ENCODE results near the gene CLUH. TPM values are rescaled to one million over a fixed set of nuclear protein-coding genes. Genes with fewer than 3 reads are reported as not detected.

Gene CLUH
- total RNA-seq, 1 donor from 2014 or later, result 65.7 TPM

GRCh38 chr17:2688351-2689342 lies 22.9 kb downstream of the CLUH start:
- H3K4me3 ChIP-seq (ENCODE audit: low read depth, low read length), result no peak overlapping the region
- TF ChIP-seq, protein P1, sequence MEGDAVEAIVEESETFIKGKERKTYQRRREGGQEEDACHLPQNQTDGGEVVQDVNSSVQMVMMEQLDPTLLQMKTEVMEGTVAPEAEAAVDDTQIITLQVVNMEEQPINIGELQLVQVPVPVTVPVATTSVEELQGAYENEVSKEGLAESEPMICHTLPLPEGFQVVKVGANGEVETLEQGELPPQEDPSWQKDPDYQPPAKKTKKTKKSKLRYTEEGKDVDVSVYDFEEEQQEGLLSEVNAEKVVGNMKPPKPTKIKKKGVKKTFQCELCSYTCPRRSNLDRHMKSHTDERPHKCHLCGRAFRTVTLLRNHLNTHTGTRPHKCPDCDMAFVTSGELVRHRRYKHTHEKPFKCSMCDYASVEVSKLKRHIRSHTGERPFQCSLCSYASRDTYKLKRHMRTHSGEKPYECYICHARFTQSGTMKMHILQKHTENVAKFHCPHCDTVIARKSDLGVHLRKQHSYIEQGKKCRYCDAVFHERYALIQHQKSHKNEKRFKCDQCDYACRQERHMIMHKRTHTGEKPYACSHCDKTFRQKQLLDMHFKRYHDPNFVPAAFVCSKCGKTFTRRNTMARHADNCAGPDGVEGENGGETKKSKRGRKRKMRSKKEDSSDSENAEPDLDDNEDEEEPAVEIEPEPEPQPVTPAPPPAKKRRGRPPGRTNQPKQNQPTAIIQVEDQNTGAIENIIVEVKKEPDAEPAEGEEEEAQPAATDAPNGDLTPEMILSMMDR (conservative IDR thresholded peaks at IDR 0.05; ENCODE audit: low read depth, low read length), result no peak
- DNase-seq (ENCODE audit: low read depth), result no peak

- no peak for DNase-seq (ENCODE audit: low read depth)
- TF ChIP-seq, protein P1 (conservative IDR thresholded peaks at IDR 0.05; ENCODE audit: low read depth, low read length), result no peak
- H3K4me3 ChIP-seq (ENCODE audit: low read depth, low read length), result no peak overlapping the region
These were observed 24.5 kb downstream of the CLUH start for GRCh38 chr17:2687074-2687418.

DNA sequence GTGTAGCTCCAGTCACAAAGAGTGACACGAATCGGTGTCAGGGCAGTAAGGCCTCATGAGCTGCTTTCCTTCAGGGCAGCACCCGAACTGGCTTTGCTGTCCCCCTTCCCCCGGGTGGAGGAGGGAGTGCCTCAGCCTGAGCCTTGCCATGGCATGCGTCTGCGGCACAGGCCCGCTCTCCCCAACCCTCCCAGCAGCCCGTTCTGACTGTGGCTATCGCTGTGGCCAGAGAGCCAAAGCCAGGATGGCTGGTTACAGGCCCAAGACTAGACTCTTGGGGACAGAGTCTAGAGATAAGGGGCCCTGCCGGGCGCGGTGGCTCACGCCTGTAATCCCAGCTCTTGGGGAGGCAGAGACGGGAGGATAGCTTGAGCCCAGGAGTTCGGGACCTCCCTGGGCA lies 25.9 kb downstream of the CLUH start:
- no peak overlapping the region for H3K4me3 ChIP-seq (ENCODE audit: low read depth, low read length)
- TF ChIP-seq, protein P1 (conservative IDR thresholded peaks at IDR 0.05; ENCODE audit: low read depth, low read length), result no peak
- DNase-seq (ENCODE audit: low read depth), result no peak

DNA sequence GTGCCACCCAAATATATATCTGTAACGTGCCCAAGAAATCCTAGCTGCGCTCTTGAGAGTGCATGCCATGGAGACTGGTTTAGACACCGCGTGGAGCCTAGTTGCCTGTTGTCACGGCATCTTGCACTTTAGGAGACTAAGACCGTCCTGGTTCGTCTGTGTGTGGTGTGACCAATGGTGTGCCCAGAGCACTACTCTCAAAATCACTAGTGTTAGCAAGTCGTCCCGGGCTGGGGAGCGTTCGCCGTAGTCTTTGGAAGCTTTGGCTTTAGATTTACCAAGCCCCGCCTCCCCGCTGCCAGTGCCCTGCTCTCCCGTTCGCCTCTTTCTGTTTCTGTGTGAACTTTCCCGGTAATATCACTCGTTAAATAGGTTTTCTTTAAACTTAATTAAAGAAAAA lies 27.0 kb downstream of the CLUH start:
- H3K4me3 ChIP-seq (ENCODE audit: low read depth, low read length), result no peak overlapping the region
- no peak for DNase-seq (ENCODE audit: low read depth)
- TF ChIP-seq, protein P1 (conservative IDR thresholded peaks at IDR 0.05; ENCODE audit: low read depth, low read length), result no peak

- TF ChIP-seq, protein P1 (conservative IDR thresholded peaks at IDR 0.05; ENCODE audit: low read depth, low read length), result no peak
- DNase-seq (ENCODE audit: low read depth), result no peak
- H3K4me3 ChIP-seq (ENCODE audit: low read depth, low read length), result no peak overlapping the region
These were observed 27.7 kb downstream of the CLUH start for GRCh38 chr17:2683912-2684311.

- no peak overlapping the region for H3K4me3 ChIP-seq (ENCODE audit: low read depth, low read length)
- TF ChIP-seq, protein P1 (conservative IDR thresholded peaks at IDR 0.05; ENCODE audit: low read depth, low read length), result no peak
- DNase-seq (ENCODE audit: low read depth), result no peak
These were observed 29.2 kb downstream of the CLUH start for GRCh38 chr17:2682176-2682938.

Measured in epithelial cell of proximal tubule (primary cell).